ENCODE results near the gene LRRC4C.
A peak's percentile ranks its signal among the peaks of the same experiment; 100 is the strongest.
"Not testable (repeated sequence)": the region's sequence is repeated elsewhere in the genome, so short reads cannot be mapped to it uniquely, and the experiment has no call there.

Gene LRRC4C

DNA sequence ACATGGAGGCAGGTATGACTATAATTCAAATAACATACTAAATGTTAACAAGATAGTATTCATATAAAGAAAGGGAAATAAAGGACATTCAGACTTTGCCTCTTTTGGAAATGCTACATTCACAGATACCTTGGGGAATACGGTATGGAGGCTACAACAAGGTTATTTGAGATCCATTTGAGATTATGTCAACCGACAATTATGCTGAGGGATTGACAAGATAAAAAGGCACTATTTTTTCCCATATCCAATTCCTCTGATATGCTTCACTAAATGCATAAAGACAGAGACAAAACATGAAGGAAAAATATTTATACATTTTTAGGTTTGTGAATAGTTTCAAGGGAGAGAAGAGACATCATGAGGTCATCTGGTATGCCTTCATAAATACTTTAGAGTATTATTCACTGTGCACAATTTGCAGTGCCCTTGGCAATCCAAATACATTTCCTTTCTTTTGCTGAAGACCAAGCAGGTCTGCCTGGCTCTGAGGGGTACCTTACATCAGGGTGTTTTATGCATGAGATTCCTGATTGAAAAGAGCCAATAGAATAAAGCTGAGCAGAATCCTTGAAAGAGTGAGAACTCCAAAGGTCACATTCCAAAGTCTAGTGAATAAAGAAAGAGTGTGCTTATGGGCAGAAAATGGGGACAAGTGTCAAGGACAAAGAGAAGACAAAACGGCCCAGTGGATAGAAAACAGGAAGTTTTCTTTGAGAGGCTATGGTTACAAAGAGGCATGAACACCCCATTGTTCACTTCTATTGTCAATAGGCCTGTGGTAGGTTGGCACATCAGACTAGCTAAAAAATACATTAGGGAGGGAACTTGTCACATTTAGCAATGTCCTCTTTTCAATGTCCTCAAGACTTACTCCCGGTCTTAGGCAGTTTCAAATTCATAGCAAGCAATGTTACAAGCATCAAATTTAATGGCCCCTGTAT lies 455.8 kb downstream of the LRRC4C start:
- DNase-seq, result no peak

GRCh38 chr11:40998920-40999319 lies 460.5 kb downstream of the LRRC4C start:
- no peak for DNase-seq

DNA sequence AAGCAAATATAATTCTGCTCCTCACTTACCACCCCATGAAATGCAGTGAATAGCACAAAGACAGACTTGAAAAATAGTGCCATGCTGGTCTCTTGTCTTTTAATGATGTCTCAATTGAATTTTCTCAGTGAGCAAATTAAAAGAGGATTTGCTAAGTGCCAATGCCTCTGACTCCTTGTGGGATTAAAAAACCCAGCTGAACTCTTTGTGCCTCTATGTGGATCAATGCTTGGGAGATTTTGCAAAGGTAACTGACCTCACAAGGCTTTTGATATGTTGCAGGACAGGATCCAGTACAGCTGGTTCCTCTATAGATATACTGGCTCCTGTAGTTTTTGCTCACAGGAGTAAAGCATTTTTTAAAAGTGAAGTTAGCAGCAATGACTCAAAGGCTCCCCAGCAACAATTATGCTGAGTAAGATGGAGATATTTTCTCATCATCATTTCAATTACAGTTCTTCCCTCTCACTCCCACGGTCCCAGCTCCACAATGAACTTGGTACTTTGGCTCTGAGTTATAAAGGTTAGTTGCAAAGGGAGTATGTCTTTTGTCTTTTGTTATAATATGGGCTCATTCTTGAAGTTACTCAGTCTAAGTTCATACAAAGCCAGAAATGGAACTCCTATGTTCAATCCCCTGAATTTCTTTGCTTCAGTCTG lies 471.5 kb downstream of the LRRC4C start:
- peak; percentile 28 for DNase-seq

- DNase-seq, result no peak
These were observed 473.1 kb downstream of the LRRC4C start for GRCh38 chr11:40986320-40986719.

GRCh38 chr11:40975076-40975475 lies 484.4 kb downstream of the LRRC4C start:
- DNase-seq, result no peak

DNA sequence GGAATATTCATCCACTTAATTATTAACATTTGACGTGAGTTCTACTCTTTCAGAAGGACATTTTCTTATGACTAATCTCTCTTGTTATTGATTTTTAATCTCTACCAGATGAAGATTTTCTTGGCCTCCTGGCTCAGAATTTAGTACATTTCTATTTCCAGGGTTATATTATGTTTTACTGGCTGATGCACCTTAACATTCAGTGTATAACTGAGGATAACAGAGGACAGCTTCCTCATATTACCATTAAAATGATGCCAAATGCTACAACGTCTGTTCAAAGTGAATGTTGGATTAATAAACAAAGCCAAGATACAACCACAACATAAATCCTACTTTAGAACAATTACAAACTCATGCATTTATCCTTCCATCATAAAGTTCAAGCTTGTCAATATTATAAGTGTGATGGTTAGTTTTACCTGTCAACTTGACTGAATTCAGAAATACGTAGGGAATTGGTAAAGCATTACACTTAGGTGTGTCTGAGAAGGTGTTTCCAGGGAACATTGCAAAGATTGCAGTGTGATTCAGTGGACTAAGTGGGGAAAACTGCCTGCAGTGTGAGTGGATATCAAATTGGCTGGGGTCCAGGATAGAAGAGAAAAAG lies 485.2 kb downstream of the LRRC4C start:
- DNase-seq, result no peak

GRCh38 chr11:40958707-40959106 lies 500.7 kb downstream of the LRRC4C start:
- no peak for DNase-seq

DNA sequence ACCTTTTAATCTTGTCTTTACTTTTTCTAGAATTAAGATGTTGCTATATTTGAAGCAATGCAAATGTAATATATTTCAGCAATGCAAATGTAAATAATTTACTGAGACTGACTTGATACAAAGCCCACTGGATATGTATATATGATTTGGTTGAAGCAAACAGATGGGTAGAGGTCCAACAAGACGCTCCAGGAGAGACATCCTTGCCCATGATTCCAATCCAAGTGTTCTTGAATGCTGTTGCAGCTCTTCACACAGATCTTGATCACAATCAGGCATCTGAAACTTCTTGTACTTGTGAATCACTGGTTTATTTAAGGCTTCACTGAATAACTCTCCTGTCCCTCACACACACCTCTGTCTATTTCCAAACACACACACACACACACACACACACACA lies 507.0 kb downstream of the LRRC4C start:
- DNase-seq, result no peak

GRCh38 chr11:40938002-40938401 lies 521.5 kb downstream of the LRRC4C start:
- DNase-seq, result no peak

- no peak for DNase-seq
These were observed 534.5 kb downstream of the LRRC4C start for GRCh38 chr11:40924915-40925314.

GRCh38 chr11:40921246-40921645 lies 538.2 kb downstream of the LRRC4C start:
- no peak for DNase-seq

GRCh38 chr11:40910774-40911173 lies 548.7 kb downstream of the LRRC4C start:
- DNase-seq, result not testable (repeated sequence)

GRCh38 chr11:40894501-40894900 lies 565.0 kb downstream of the LRRC4C start:
- no peak for DNase-seq

DNA sequence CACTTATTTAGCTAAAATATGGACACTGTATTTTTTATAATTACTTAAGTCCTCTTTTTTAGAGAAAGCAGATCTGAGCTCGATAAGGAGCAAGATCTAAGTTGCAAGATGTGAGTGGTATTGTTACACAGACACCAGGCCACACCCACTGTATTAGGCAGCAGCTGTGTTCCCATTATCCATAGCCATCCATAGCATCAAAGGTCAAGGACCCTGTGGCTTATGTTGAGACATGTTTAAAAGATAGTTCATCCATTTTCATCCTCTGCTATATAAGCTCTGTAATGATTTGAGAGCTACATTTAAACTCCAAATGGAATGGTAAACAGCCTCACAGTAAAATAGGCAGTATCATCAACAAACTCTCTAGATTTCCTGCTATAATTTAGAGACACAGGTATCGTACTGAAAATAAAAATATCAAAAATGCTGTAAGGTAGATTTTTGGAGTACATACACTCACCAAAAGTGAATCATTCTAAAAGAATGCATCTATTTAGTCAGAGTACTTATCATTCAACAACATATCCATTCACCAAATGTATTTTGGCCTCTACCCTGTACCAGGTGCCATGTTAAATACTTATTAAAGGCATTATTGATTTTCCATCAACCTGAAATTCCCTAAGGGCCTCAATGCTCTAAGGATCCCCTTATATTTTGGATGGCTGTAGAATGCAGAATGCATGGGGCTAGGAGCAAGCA lies 574.0 kb downstream of the LRRC4C start:
- no peak for DNase-seq

- no peak for DNase-seq
These were observed 577.2 kb downstream of the LRRC4C start for GRCh38 chr11:40882301-40882700.

DNA sequence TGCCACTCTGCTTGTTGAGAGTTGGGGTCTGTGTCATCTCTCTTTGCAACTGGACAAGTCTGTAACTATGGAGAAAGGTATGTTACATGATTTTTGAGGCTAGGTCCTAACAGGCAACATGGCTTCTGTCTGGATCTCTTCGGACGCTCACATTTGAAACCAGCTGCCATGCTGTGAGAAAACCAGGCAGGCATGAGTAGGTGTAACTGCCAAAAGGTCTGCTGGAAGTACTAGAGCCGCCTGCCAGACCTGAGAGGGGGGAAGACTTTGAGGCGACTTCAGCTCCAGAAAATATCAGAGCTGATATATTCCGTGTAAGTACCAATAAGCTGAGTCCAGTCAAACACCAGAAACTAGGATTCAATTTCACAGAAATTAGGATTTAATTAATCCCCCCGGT lies 579.5 kb downstream of the LRRC4C start:
- no peak for DNase-seq

DNA sequence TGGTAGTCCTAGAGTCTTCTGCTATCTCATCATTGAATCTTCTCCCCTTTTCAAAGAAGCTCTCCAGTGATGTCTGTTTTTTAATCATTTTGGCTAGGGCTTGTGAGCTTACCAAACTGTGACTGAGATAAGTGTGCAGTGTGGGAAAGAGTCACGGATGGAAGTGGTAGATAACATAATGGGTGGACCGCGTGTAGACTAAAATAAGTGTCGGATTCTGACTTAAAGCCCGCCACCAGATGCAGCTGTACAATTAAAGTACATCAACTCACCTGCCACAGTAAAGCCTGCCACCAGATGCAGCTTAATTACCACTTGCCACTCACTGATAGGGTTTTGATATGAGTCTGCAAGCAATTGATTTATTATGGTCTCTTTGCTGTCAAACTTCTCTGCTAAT lies 581.5 kb downstream of the LRRC4C start:
- no peak for DNase-seq

- no peak for DNase-seq
These were observed 582.2 kb downstream of the LRRC4C start for GRCh38 chr11:40877256-40877655.

DNA sequence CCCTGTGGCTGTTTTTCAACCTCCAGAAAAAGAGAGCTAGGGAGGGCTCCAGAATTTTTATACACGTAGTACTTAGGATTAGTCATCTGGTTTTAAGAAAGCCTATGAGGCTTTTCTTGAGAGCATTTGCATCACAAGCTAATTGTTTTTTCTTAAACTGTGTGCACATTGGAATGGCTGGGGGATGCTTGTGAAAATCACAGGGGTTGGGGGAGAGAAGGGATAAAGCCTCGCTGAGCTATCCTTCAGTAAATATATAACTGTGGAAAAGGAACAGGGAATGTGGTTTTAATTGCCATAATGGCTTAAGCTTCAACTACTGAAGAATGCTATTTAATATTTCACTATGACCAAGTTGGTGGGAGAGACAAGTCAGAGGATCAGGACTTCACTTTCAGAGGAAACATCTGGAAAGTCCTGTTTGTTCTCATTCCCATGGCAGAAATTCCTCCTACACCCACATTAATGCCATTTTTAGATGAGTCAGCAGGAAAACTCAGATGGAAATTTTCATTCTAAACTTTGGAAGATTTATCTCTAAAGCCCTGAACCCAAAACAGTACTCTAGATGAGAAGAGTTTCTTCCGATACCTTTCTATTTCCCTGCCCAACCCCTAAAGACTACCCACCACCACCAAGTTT lies 591.3 kb downstream of the LRRC4C start:
- no peak for DNase-seq

- DNase-seq, result not testable (repeated sequence)
These were observed 601.7 kb downstream of the LRRC4C start for GRCh38 chr11:40857754-40858153.

DNA sequence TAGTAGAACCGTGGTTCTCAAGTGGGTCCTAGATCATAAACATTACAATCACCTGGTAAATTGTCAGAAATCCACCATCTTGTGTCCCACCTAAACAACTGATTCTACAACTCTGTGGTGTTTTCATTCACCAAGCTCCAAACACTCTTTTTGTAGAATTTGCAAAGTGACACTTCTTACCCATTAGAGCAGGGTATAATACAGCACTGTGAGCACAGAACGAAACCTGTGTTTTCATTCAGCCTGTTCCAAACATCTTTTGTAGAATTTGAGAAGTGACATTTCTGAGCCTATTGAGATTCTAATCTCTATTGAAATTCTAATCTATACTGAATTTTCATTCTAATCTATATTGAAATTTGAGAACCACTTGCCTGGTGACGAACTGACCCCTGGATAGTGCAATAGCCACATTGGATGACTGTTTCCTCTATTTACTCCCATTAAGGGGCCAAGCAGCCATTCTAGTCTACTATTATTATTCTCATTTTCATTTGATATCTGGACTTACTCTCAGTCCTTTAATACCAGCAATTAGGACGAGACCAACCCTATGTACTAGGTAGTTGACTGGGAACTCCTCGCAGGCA lies 616.6 kb downstream of the LRRC4C start:
- DNase-seq, result no peak

- DNase-seq, result no peak
These were observed 618.2 kb downstream of the LRRC4C start for GRCh38 chr11:40841231-40841630.
